ENCODE data around the gene CELA2A. TPM values are rescaled to one million over a fixed set of nuclear protein-coding genes. Genes with fewer than 3 reads are reported as not detected.
"Not testable (repeated sequence)": the region's sequence is repeated elsewhere in the genome, so short reads cannot be mapped to it uniquely, and the experiment has no call there.

Gene CELA2A
- total RNA-seq, 2 donors from 2014 or later = not detected

DNA sequence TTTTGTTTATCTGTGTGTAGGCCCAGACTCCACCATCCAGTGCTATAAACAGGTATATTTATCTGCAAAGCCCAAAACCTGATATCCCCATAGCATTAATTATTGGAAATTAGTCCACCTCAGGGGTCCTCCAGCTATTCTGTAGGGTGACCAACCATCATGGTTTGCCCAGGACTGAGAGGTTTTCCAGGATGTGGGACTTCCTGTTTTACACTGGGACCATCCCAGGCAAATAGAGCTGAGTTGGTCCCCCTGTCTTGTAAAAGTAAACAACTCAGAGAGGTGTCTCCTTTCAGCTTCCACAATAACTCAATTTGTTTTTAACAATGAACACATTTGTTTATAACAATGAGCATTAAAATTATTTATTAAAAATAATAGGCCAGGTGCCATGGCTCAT is 11.6 kb downstream of the CELA2A start:
- H3K4me3 Mint-ChIP-seq = no peak overlapping the region
- Histone ChIP-seq H3K27me3 (ENCODE audit: control insufficient read depth, insufficient read depth, low read length, poor library complexity, severe bottlenecking) (no peaks in the 10 kb centered on the region), H3K9ac (ENCODE audit: extremely low read depth, low read length, poor library complexity, severe bottlenecking) (no peak overlapping the region), H3K4me3 (ENCODE audit: low read length) (no peak overlapping the region), H3K27ac (ENCODE audit: low read depth, low read length) (no peak overlapping the region), H3K9me3 (ENCODE audit: control insufficient read depth, low read length) (no peaks in the 10 kb centered on the region), H3K4me1 (ENCODE audit: control insufficient read depth, insufficient read depth, low read length) (no peaks in the 10 kb centered on the region), H3K36me3 (ENCODE audit: control insufficient read depth, insufficient read depth, low read length) (no peaks in the 10 kb centered on the region)
- no peaks in the 10 kb centered on the region for H3K9me3 Mint-ChIP-seq
- no peaks in the 10 kb centered on the region for H3K27me3 Mint-ChIP-seq (ENCODE audit: insufficient read depth)
- no peak for DNase-seq
- no peak overlapping the region for H3K27ac Mint-ChIP-seq
- H3K36me3 Mint-ChIP-seq (ENCODE audit: low read depth) = no peaks in the 10 kb centered on the region
- TF ChIP-seq CTCF (conservative IDR thresholded peaks at IDR 0.05) = no peak
- peaks cover 2% of the 10 kb centered on the region for H3K4me1 Mint-ChIP-seq

DNA sequence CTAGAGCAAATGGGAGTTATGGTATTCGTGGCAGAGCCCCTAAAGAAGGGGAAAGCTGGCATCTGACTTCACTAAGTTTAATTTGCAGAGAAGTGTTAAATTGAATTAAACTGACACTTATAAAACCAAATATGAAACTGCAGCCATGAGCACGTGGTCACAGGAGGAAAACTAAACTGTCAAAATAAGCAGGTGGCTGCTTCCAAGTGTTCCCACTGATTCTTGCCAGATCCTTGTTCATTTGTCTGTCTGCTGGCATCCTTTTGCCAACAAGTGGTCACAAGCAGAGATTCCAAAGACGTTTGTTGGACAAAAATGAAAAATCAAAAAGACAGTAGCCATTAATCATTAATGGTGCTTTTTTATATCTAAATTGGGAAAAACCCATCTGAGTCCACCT is 12.8 kb downstream of the CELA2A start:
- Histone ChIP-seq H3K9me3 (ENCODE audit: control insufficient read depth, low read length) (no peaks in the 10 kb centered on the region), H3K27me3 (ENCODE audit: control insufficient read depth, insufficient read depth, low read length, poor library complexity, severe bottlenecking) (no peaks in the 10 kb centered on the region), H3K27ac (ENCODE audit: low read depth, low read length) (no peak overlapping the region), H3K4me1 (ENCODE audit: control insufficient read depth, insufficient read depth, low read length) (no peaks in the 10 kb centered on the region), H3K9ac (ENCODE audit: extremely low read depth, low read length, poor library complexity, severe bottlenecking) (no peak overlapping the region), H3K36me3 (ENCODE audit: control insufficient read depth, insufficient read depth, low read length) (no peaks in the 10 kb centered on the region), H3K4me3 (ENCODE audit: low read length) (no peak overlapping the region)
- Mint-ChIP-seq H3K9me3 (no peaks in the 10 kb centered on the region), H3K27me3 (ENCODE audit: insufficient read depth) (no peaks in the 10 kb centered on the region), H3K36me3 (ENCODE audit: low read depth) (no peaks in the 10 kb centered on the region), H3K4me1 (no peaks in the 10 kb centered on the region), H3K27ac (no peak overlapping the region), H3K4me3 (no peak overlapping the region)
- no peak for TF ChIP-seq CTCF (conservative IDR thresholded peaks at IDR 0.05)
- 76 to 80% methylated on average over 2 to 3 of the region's 3 CpGs for WGBS, 2 experiments (ENCODE audit: insufficient coverage in 1 of 2, insufficient read length in 1 of 2)
- no peak for DNase-seq

DNA sequence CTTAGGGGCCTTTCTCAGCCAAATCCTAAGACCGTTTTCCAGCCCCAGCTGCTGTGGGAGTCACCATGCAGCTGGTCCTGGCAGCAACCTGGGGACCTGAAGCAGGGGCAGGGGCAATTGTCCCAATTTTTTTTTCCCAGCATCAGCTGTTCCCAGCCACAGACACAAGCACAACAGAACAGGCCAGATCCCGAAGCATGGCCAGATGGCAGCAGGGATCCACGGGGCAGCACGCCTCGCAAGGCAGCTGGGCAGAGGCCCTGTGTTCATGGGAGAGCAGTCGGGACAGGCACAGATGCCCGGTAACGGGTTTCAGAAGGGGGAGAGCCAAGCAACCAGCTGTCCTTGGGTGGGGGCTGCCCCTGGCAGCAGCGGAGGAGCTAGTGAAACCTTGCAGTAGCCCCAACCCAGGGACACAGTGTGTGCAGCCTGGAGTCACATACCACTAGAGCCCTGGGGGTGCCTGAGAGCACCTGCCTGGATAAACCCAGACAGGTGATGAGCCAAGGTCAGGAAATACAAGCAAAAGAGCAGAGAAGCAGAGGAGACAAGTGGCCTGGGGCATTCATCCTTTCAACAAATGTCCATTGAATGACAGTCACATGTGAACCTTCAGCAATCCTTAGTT is 13.4 kb downstream of the CELA2A start:
- H3K27me3 ChIP-seq (ENCODE audit: control insufficient read depth, insufficient read depth, low read length, poor library complexity, severe bottlenecking); H3K27ac ChIP-seq (ENCODE audit: low read depth, low read length); H3K9me3 Mint-ChIP-seq; H3K9me3 ChIP-seq (ENCODE audit: control insufficient read depth, low read length); DNase-seq; H3K4me1 Mint-ChIP-seq; H3K27me3 Mint-ChIP-seq (ENCODE audit: insufficient read depth); H3K27ac Mint-ChIP-seq; H3K9ac ChIP-seq (ENCODE audit: extremely low read depth, low read length, poor library complexity, severe bottlenecking); H3K4me3 ChIP-seq (ENCODE audit: low read length); H3K36me3 ChIP-seq (ENCODE audit: control insufficient read depth, insufficient read depth, low read length); H3K4me3 Mint-ChIP-seq; H3K4me1 ChIP-seq (ENCODE audit: control insufficient read depth, insufficient read depth, low read length); H3K36me3 Mint-ChIP-seq (ENCODE audit: low read depth): not testable (repeated sequence)
- WGBS, 2 experiments (ENCODE audit: insufficient coverage in 1 of 2, insufficient read length in 1 of 2) = 91 to 100% methylated on average over 1 to 9 of the region's 9 CpGs

GRCh38 chr1:15471067-15471466 is 14.5 kb downstream of the CELA2A start:
- not testable (repeated sequence) for H3K9me3 Mint-ChIP-seq; H3K4me1 Mint-ChIP-seq; H3K4me3 Mint-ChIP-seq; H3K27me3 Mint-ChIP-seq (ENCODE audit: insufficient read depth); H3K36me3 ChIP-seq (ENCODE audit: control insufficient read depth, insufficient read depth, low read length); H3K27ac Mint-ChIP-seq; H3K4me3 ChIP-seq (ENCODE audit: low read length); DNase-seq; H3K36me3 Mint-ChIP-seq (ENCODE audit: low read depth); H3K27ac ChIP-seq (ENCODE audit: low read depth, low read length); H3K27me3 ChIP-seq (ENCODE audit: control insufficient read depth, insufficient read depth, low read length, poor library complexity, severe bottlenecking); H3K9ac ChIP-seq (ENCODE audit: extremely low read depth, low read length, poor library complexity, severe bottlenecking); H3K9me3 ChIP-seq (ENCODE audit: control insufficient read depth, low read length); H3K4me1 ChIP-seq (ENCODE audit: control insufficient read depth, insufficient read depth, low read length)
- WGBS, 2 experiments (ENCODE audit: insufficient coverage in 1 of 2, insufficient read length in 1 of 2) = 74 to 92% methylated on average over 5 of the region's 5 CpGs

DNA sequence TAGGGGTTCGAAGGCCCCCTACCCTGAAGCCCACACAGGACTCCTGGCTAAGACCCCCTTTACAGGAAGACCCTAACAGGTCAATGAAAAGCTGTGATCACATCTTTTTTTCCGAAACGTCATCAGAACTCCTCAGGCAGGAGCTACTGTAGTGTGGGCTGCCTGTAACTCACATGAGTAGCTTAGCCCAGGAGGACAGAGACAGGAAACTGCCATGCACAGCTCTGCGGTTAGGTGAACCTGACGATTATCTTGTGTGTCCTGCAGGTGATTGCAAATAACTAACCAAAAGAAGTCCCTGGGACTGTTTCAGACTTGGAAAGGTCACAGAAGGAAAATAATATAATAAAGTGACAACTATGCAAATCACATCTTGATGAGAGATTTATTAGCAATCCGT is 15.2 kb downstream of the CELA2A start:
- not testable (repeated sequence) for H3K9ac ChIP-seq (ENCODE audit: extremely low read depth, low read length, poor library complexity, severe bottlenecking); H3K9me3 ChIP-seq (ENCODE audit: control insufficient read depth, low read length); H3K36me3 Mint-ChIP-seq (ENCODE audit: low read depth); H3K4me3 Mint-ChIP-seq; H3K36me3 ChIP-seq (ENCODE audit: control insufficient read depth, insufficient read depth, low read length); H3K9me3 Mint-ChIP-seq; H3K27ac ChIP-seq (ENCODE audit: low read depth, low read length); H3K27me3 Mint-ChIP-seq (ENCODE audit: insufficient read depth); H3K4me1 ChIP-seq (ENCODE audit: control insufficient read depth, insufficient read depth, low read length); H3K27me3 ChIP-seq (ENCODE audit: control insufficient read depth, insufficient read depth, low read length, poor library complexity, severe bottlenecking); H3K27ac Mint-ChIP-seq; H3K4me1 Mint-ChIP-seq; H3K4me3 ChIP-seq (ENCODE audit: low read length); DNase-seq
- 92 to 98% methylated on average over 4 to 6 of the region's 6 CpGs for WGBS, 2 experiments (ENCODE audit: insufficient coverage in 1 of 2, insufficient read length in 1 of 2)

Data from endodermal cell (in vitro differentiated cells).